HepG2 (cell line): ENCODE data around the gene EIF5B. TPM values are rescaled to one million over a fixed set of nuclear protein-coding genes. Genes with fewer than 3 reads are reported as not detected.

Experiments used
- ATAC-seq: fragments of 200-7000 bp; cut with Tn5 transposase; 3 replicates; pipeline ENCODE4 v1.9.1; 2020; ENCODE audit warnings: mild to moderate bottlenecking, moderate library complexity
- Bru-seq: library from RNA; stranded (reverse); fragments of 400-500 nt; gene quantifications from one replicate; lab custom pipeline; 2021; lab: Mats Ljungman, UMichigan
- BruChase-seq, 2 experiments: library from RNA; stranded (reverse); fragments of 400-500 nt; gene quantifications; one replicate each; lab custom pipeline; 2021; lab: Mats Ljungman, UMichigan
- BruUV-seq: library from RNA; stranded (reverse); fragments of 400-500 nt; replicated peaks from 2 replicates; lab custom pipeline; 2021; lab: Mats Ljungman, UMichigan
- CTCF ChIA-PET: fragments of 300-600 bp; formaldehyde crosslinking; extraction: SDS; loops from one replicate; lab custom pipeline; 2021; ENCODE audit warnings: low total read pairs, inconsistent platforms, low intra/inter-chr PET ratio; lab: Yijun Ruan, JAX
- POLR2A ChIA-PET: fragments of 350-600 bp; sonication (Branson Sonifier 250); formaldehyde crosslinking; loops from one replicate; lab custom pipeline; 2020; ENCODE audit warnings: antibody characterized with exemption, inconsistent platforms; lab: Yijun Ruan, JAX
- DNase-seq: peaks from one replicate; pipeline ENCODE4 v3.0.0-alpha.2; 2015; ENCODE audit warnings: low spot score
- FAIRE-seq: peaks from 3 replicates; lab custom pipeline; 2011; peaks lifted over from hg19 to GRCh38; lab: Jason Lieb, UNC
- H2AFZ ChIP-seq: one replicate; pipeline ENCODE4 v1.6.1; 2011; ENCODE audit warnings: low read length, inconsistent platforms
- H3K27ac ChIP-seq: fragments of 300-600 bp; 3 replicates; pipeline ENCODE4 v1.8.0; 2011; ENCODE audit warnings: mixed run types, mild to moderate bottlenecking, mixed read lengths, low read length, inconsistent platforms; ENCODE audit not compliant: insufficient read depth; ENCODE audit errors: extremely low read length
- H3K27me3 ChIP-seq, 2 experiments: fragments of 200-600 bp in 1 of 2; 2 replicates in 1 of 2; 3 replicates in 1 of 2; pipeline versions ENCODE4 v1.6.0 to v1.8.0; 2011; ENCODE audit warnings: low read length in 2 of 2, mild to moderate bottlenecking in 2 of 2, moderate library complexity in 2 of 2, inconsistent platforms in 1 of 2; ENCODE audit not compliant: insufficient read depth in 2 of 2, control insufficient read depth in 1 of 2
- H3K36me3 ChIP-seq, 2 experiments: fragments of 200-600 bp in 1 of 2; replicated peaks in 1 of 2; 2 replicates in 1 of 2; 3 replicates in 1 of 2; pipeline versions ENCODE4 v1.5.1 to v1.8.0; 2011; ENCODE audit warnings: low read length in 2 of 2, inconsistent platforms in 1 of 2; ENCODE audit not compliant: insufficient read depth in 2 of 2, control insufficient read depth in 1 of 2
- H3K4me1 ChIP-seq: 2 replicates; pipeline ENCODE4 v1.5.1; 2012; ENCODE audit warnings: low read length, inconsistent platforms; ENCODE audit not compliant: insufficient read depth
- H3K4me2 ChIP-seq: 2 replicates; pipeline ENCODE4 v1.6.0; 2011; ENCODE audit warnings: low read depth, low read length, inconsistent platforms
- H3K4me3 ChIP-seq, 3 experiments: fragments of 200-600 bp in 1 of 3; sonication (generic), shearing (Covaris generic) in 1 of 3; replicated peaks in 1 of 3; 2 replicates each; pipeline ENCODE4 v1.5.1; 2011 to 2016; ENCODE audit warnings: low read length in 3 of 3, inconsistent platforms in 2 of 3, low read depth in 2 of 3, mild to moderate bottlenecking in 2 of 3, control low read depth in 1 of 3, mixed read lengths in 1 of 3; ENCODE audit not compliant: insufficient read depth in 1 of 3
- H3K79me2 ChIP-seq: one replicate; pipeline ENCODE4 v1.6.1; 2011; ENCODE audit warnings: low read length, inconsistent platforms; ENCODE audit not compliant: insufficient read depth
- H3K9ac ChIP-seq: 2 replicates; pipeline ENCODE4 v1.6.0; 2011; ENCODE audit warnings: mild to moderate bottlenecking, low read depth, low read length, inconsistent platforms; ENCODE audit not compliant: insufficient read depth
- H3K9me3 ChIP-seq: 2 replicates; pipeline ENCODE4 v1.5.1; 2012; ENCODE audit warnings: mild to moderate bottlenecking, low read length
- H4K20me1 ChIP-seq: 2 replicates; pipeline ENCODE4 v1.6.0; 2011; ENCODE audit warnings: inconsistent platforms, mild to moderate bottlenecking, low read length, moderate library complexity; ENCODE audit not compliant: insufficient read depth
- PHF20 ChIP-seq: sonication (generic); formaldehyde crosslinking; IDR thresholded peaks from 2 replicates; pipeline ENCODE4 v1.5.0; 2020; ENCODE audit warnings: mild to moderate bottlenecking, missing genetic modification reagents
- RFX5 ChIP-seq: IDR thresholded peaks from 2 replicates; pipeline ENCODE4 v1.6.1; 2011; ENCODE audit warnings: low read depth, low read length, improper control_type of control experiment
- U2AF2 ChIP-seq: fragments of 200-400 bp; formaldehyde crosslinking; IDR thresholded peaks from 2 replicates; pipeline ENCODE4 v1.6.1; 2017; ENCODE audit warnings: low read depth, mild to moderate bottlenecking, low read length
- ZNF557 ChIP-seq: sonication (generic); formaldehyde crosslinking; IDR thresholded peaks from 2 replicates; pipeline ENCODE4 v1.4.0; 2020; ENCODE audit warnings: missing genetic modification reagents
- WGBS: methylation state at CpG from one replicate; pipeline ENCODE4 v1.1.6; 2017; ENCODE audit warnings: low lambda C conversion rate; 5-methylcytosine and 5-hydroxymethylcytosine counted together
- in situ Hi-C: cut with HindIII; loops from 2 replicates; pipeline ENCODE4 v1.10.0; 2017; ENCODE audit warnings: low pct_unique_long_range_greater_than_20kb; ENCODE audit not compliant: extremely low pct_ligation_motif_present
- intact Hi-C: fragments of 100-400 bp; cut with micrococcal nuclease; formaldehyde crosslinking; loops from one replicate; pipeline ENCODE4 v1.10.0; 2022; ENCODE audit not compliant: unreplicated experiment
- long read RNA-seq, 2 experiments: library from RNA in 1 of 2; library from polyadenylated mRNA in 1 of 2; stranded (forward) in 1 of 2; unstranded in 1 of 2; transcript quantifications; one replicate each; pipeline ENCODE4 v2.0.0, GENCODE V29; 2019 to 2022
- polyA minus RNA-seq, 3 experiments: library from RNA; depleted of rRNA, polyadenylated mRNA; stranded (reverse); fragments of >200 nt; gene quantifications; 2 replicates each; pipeline ENCODE4 v1.2.3, GENCODE V29; 2011; ENCODE audit warnings: low replicate concordance in 1 of 3
- polyA plus RNA-seq, 8 experiments: library from polyadenylated mRNA; depleted of rRNA in 3 of 8; stranded (reverse) in 7 of 8; unstranded in 1 of 8; fragments of >200 nt; fragmentation: Illumina TruSeq in 4 of 8; extraction: Trizol in 4 of 8; gene quantifications; 2 replicates each; pipeline versions ENCODE4 v1.2.1 to v1.2.3, GENCODE V29; 2011 to 2016; ENCODE audit warnings: low read depth in 4 of 8, missing spikeins in 1 of 8, mixed read lengths in 1 of 8; ENCODE audit not compliant: insufficient read depth in 1 of 8
- total RNA-seq, 5 experiments: library from RNA; depleted of rRNA; stranded (reverse); fragments of >200 nt; fragmentation: Illumina TruSeq; extraction: Trizol; gene quantifications; 2 replicates each; pipeline ENCODE4 v1.2.3, GENCODE V29; 2016; ENCODE audit warnings: low read depth in 1 of 5
- TF ChIP-seq, protein P1 (sequence below): sonication (generic); formaldehyde crosslinking; IDR thresholded peaks from 2 replicates; pipeline ENCODE4 v1.4.0; 2020; ENCODE audit warnings: mild to moderate bottlenecking, missing genetic modification reagents
- TF ChIP-seq, protein P2 (sequence below): sonication (generic); formaldehyde crosslinking; IDR thresholded peaks from 2 replicates; pipeline ENCODE4 v1.4.0; 2020; ENCODE audit warnings: missing genetic modification reagents, borderline replicate concordance

EIF5B gene, protein sequence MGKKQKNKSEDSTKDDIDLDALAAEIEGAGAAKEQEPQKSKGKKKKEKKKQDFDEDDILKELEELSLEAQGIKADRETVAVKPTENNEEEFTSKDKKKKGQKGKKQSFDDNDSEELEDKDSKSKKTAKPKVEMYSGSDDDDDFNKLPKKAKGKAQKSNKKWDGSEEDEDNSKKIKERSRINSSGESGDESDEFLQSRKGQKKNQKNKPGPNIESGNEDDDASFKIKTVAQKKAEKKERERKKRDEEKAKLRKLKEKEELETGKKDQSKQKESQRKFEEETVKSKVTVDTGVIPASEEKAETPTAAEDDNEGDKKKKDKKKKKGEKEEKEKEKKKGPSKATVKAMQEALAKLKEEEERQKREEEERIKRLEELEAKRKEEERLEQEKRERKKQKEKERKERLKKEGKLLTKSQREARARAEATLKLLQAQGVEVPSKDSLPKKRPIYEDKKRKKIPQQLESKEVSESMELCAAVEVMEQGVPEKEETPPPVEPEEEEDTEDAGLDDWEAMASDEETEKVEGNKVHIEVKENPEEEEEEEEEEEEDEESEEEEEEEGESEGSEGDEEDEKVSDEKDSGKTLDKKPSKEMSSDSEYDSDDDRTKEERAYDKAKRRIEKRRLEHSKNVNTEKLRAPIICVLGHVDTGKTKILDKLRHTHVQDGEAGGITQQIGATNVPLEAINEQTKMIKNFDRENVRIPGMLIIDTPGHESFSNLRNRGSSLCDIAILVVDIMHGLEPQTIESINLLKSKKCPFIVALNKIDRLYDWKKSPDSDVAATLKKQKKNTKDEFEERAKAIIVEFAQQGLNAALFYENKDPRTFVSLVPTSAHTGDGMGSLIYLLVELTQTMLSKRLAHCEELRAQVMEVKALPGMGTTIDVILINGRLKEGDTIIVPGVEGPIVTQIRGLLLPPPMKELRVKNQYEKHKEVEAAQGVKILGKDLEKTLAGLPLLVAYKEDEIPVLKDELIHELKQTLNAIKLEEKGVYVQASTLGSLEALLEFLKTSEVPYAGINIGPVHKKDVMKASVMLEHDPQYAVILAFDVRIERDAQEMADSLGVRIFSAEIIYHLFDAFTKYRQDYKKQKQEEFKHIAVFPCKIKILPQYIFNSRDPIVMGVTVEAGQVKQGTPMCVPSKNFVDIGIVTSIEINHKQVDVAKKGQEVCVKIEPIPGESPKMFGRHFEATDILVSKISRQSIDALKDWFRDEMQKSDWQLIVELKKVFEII
- total RNA-seq (2016; rRNA removed; fragmentation: Illumina TruSeq; extraction: Trizol) (32.1 and 66.4 TPM in 2 replicates), polyA plus RNA-seq (2011; rRNA removed) (8.8 and 10.3 TPM in 2 replicates), polyA minus RNA-seq (2011; rRNA and poly(A)+ RNA removed; ENCODE audit: low replicate concordance) (32.5 and 38.3 TPM in 2 replicates), Bru-seq, nascent RNA (percentile 93 among the genes with signal in this experiment), BruChase-seq, experiment 1, labeled RNA remaining after a 6-hour chase (percentile 95 among the genes with signal in this experiment), BruChase-seq, experiment 2, labeled RNA remaining after a 2-hour chase (percentile 94 among the genes with signal in this experiment)
- 6.2 and 6.7 TPM in 2 replicates for total RNA-seq (2016; cell fraction: cytosol; rRNA removed; fragmentation: Illumina TruSeq; extraction: Trizol; ENCODE audit: low read depth)
- total RNA-seq (2016; cell fraction: insoluble cytoplasmic fraction; rRNA removed; fragmentation: Illumina TruSeq; extraction: Trizol), result 32.8 and 60.2 TPM in 2 replicates
- total RNA-seq (2016; cell fraction: membrane; rRNA removed; fragmentation: Illumina TruSeq; extraction: Trizol), result 9.9 and 11.7 TPM in 2 replicates
- 63.2 and 71.3 TPM in 2 replicates for total RNA-seq (2016; cell fraction: nucleus; rRNA removed; fragmentation: Illumina TruSeq; extraction: Trizol)
- polyA plus RNA-seq (2011; cell fraction: cytosol; rRNA removed), result 5.0 and 7.6 TPM in 2 replicates
- polyA plus RNA-seq (2011; cell fraction: nucleus; rRNA removed), result 14.0 and 20.9 TPM in 2 replicates
- 34.6 and 47.7 TPM in 2 replicates for polyA plus RNA-seq (2012)
- polyA plus RNA-seq (2016; cell fraction: cytosol; fragmentation: Illumina TruSeq; extraction: Trizol; ENCODE audit: low read depth), result 2.8 and 3.6 TPM in 2 replicates
- polyA plus RNA-seq (2016; cell fraction: insoluble cytoplasmic fraction; fragmentation: Illumina TruSeq; extraction: Trizol; ENCODE audit: low read depth), result 175 TPM in 2 replicates
- 6.0 and 8.8 TPM in 2 replicates for polyA plus RNA-seq (2016; cell fraction: membrane; fragmentation: Illumina TruSeq; extraction: Trizol; ENCODE audit: low read depth)
- polyA plus RNA-seq (2016; cell fraction: nucleus; fragmentation: Illumina TruSeq; extraction: Trizol; ENCODE audit: insufficient read depth, low read depth), result 89.4 and 99.8 TPM in 2 replicates
- polyA minus RNA-seq (2011; cell fraction: cytosol; rRNA and poly(A)+ RNA removed), result 10.5 and 11.6 TPM in 2 replicates
- polyA minus RNA-seq (2011; cell fraction: nucleus; rRNA and poly(A)+ RNA removed), result 79.6 and 91.4 TPM in 2 replicates
- long read RNA-seq, experiment 1, partial matches to known transcripts, result 86 of 86 reads
- long read RNA-seq, experiment 1, other reads (novel, unspliced or antisense), result 0 of 86 reads
- long read RNA-seq, experiment 2, partial matches to known transcripts, result 98 of 133 reads
- long read RNA-seq, experiment 2, other reads (novel, unspliced or antisense), result 32 of 133 reads

DNA sequence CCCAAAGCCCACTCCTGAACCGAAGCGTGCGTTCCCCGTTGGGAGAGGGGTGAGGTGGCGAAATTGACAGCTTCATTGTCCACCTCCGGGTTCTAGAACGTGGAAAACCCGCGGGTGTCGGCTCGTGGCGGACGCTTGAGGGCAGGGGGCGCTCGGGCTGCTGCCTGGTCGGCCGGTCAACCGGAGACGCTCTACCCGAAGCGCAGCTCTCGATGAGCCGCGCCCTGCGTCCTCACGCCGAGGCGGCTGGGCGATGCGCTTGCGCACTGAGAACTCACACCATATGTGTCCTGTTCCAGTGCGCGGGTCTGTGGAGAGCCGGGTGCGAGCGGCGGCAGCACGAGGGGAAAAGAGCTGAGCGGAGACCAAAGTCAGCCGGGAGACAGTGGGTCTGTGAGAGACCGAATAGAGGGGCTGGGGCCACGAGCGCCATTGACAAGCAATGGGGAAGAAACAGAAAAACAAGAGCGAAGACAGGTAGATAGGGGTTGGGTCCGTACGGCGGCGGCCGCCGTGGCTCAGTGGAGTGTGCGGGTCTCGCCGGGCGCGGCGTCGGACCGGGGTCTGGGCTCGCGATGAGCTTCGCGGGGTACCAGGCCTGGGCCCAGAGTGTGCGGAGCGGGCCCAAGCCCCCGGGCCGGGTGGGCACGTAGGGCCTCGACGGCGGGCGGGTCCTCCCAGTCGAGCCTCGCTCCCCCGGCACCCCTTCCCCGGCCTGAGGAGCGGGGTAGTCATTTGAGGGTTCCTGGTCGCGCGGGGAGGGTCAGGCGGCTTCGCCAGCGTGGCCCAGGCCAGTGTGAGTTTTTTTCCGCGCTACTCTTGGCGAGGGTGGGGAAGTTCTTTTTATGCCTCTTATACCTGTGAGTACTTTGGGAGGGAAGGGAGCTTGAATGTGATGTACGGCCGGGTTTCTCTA, at the start of gene EIF5B:
Gene EIF5B, plus strand, starts transcription at position 277 of the 916 bp plus-strand sequence. Its CDS starts 166 bp downstream, at position 443.
- FAIRE-seq, result no peak
- peak; percentile 92 for ATAC-seq
- Histone ChIP-seq H3K9ac (peak within 1 kb of the TSS; percentile 95), H2AFZ (peak within 1 kb of the TSS; percentile 97), H3K4me3 (peak within 1 kb of the TSS; percentile 88 to 98 (median 94)), H3K4me2 (peak within 1 kb of the TSS; percentile 96), H3K27me3 (no peaks in the 10 kb centered on the region; a peak in 1 of 5 replicates), H3K4me1 (peaks cover 64% of the 10 kb centered on the region), H3K79me2 (peaks cover 85% of the 10 kb centered on the region), H3K36me3 (peaks cover 0 to 7% of the 10 kb centered on the region in 2 experiments; a peak in 2 of 5 replicates), H4K20me1 (peaks cover 30% of the 10 kb centered on the region), H3K9me3 (no peaks in the 10 kb centered on the region), H3K27ac (peak within 1 kb of the TSS; percentile 88)
- ChIA-PET CTCF (no interaction called here), POLR2A (interaction anchor here (0.6 to 4.2 kb wide), 23 partner anchors 10 to 1226 kb away, joined by 3 to 103 read pairs (median 5); partner anchors contain the start of genes C2orf15, LIPT1, MITD1 and MRPL30)
- WGBS, result 2% methylated on average over 67 of the region's 87 CpGs
- intact Hi-C loops (loop anchor here (1.0 to 5.0 kb wide), 6 partner anchors 35 to 730 kb away; partner anchors contain the start of genes C2orf15, COA5, REV1 and UNC50), in situ Hi-C loops (loop anchor here (5.0 kb wide), 1 partner anchor 155 kb away; the partner anchor contains the start of genes MITD1 and MRPL30)
- peak; percentile 96 for DNase-seq
- no TSS peak for BruUV-seq
- TF ChIP-seq U2AF2 (no peak), PHF20 (CRISPR knock-in tag) (peak; percentile 93), ZNF557 (CRISPR knock-in tag) (peak; percentile 45; the same call in 1 of the 2 replicates), RFX5 (0 out of 2 replicates have a peak, but pooled peaks have one; percentile 7)
- TF ChIP-seq, protein P1, sequence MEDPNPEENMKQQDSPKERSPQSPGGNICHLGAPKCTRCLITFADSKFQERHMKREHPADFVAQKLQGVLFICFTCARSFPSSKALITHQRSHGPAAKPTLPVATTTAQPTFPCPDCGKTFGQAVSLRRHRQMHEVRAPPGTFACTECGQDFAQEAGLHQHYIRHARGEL (CRISPR knock-in tag), result no peak
- TF ChIP-seq, protein P2, sequence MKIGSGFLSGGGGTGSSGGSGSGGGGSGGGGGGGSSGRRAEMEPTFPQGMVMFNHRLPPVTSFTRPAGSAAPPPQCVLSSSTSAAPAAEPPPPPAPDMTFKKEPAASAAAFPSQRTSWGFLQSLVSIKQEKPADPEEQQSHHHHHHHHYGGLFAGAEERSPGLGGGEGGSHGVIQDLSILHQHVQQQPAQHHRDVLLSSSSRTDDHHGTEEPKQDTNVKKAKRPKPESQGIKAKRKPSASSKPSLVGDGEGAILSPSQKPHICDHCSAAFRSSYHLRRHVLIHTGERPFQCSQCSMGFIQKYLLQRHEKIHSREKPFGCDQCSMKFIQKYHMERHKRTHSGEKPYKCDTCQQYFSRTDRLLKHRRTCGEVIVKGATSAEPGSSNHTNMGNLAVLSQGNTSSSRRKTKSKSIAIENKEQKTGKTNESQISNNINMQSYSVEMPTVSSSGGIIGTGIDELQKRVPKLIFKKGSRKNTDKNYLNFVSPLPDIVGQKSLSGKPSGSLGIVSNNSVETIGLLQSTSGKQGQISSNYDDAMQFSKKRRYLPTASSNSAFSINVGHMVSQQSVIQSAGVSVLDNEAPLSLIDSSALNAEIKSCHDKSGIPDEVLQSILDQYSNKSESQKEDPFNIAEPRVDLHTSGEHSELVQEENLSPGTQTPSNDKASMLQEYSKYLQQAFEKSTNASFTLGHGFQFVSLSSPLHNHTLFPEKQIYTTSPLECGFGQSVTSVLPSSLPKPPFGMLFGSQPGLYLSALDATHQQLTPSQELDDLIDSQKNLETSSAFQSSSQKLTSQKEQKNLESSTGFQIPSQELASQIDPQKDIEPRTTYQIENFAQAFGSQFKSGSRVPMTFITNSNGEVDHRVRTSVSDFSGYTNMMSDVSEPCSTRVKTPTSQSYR (CRISPR knock-in tag), result peak; percentile 33; the same call in 1 of the 2 replicates
